ENCODE results near the gene BBS4.
"Not testable (repeated sequence)": the region's sequence is repeated elsewhere in the genome, so short reads cannot be mapped to it uniquely, and the experiment has no call there.

Gene BBS4, protein sequence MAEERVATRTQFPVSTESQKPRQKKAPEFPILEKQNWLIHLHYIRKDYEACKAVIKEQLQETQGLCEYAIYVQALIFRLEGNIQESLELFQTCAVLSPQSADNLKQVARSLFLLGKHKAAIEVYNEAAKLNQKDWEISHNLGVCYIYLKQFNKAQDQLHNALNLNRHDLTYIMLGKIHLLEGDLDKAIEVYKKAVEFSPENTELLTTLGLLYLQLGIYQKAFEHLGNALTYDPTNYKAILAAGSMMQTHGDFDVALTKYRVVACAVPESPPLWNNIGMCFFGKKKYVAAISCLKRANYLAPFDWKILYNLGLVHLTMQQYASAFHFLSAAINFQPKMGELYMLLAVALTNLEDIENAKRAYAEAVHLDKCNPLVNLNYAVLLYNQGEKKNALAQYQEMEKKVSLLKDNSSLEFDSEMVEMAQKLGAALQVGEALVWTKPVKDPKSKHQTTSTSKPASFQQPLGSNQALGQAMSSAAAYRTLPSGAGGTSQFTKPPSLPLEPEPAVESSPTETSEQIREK

DNA sequence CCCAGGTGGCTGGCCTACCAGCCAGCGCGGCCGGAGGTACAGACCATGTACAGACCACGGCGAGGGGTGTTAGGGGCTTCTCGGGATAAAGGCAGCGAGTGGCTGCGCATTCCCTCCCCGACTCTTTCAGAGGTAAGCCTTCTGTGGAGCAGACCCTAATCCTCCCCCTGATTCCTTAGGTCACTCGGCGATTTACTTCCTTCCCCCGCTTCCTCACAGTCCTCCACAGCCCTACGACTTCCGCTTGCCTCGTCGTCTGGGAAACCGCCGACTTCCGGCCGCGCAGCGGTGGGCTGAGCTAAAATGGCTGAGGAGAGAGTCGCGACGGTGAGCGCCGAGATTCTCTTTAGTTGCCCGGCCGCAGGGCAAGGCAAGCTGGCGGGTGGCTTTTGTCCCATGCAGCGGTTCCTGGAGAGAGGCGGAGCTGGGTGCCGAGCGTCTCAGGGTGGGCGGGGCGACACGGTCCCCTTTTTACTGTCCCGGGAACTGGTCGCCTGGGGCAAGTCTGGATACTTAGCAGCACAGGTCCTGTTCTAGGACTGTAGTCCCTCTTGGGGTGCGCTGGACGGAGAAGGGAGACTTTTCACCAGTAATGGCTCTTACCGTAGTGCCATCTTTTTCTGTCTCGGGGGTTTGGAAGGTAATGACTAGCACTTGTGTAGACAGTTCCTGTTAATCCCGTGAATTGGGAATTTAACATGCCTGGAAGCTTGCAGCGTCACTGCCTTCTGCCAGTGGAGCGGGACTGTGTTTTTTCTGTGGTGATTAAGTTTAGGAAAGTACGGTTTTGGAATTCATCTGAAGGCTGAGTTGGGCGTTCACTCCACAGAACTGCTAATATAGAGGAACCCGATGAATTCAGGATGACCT, at the start of gene BBS4, which contains the start of gene HIGD2B:
TSS of gene BBS4 (plus strand) at position 283 of the 870 bp plus-strand sequence. CDS start at position 304, 21 bp downstream.
TSS of gene HIGD2B (minus strand) at position 258 of the 870 bp plus-strand sequence. CDS start 9,808 bp downstream, outside the sequence.
- DNase-seq (ENCODE audit: low spot score) = peak; percentile 94

GRCh38 chr15:72636519-72637282, 49.3 kb upstream of the BBS4 start:
- DNase-seq (ENCODE audit: low spot score) = peak; percentile 81

- DNase-seq (ENCODE audit: low spot score) = not testable (repeated sequence)
Measured at GRCh38 chr15:72639759-72640483, 46.1 kb upstream of the BBS4 start.

GRCh38 chr15:72642271-72642670, 43.7 kb upstream of the BBS4 start:
- not testable (repeated sequence) for DNase-seq (ENCODE audit: low spot score)

GRCh38 chr15:72648631-72649253, 37.3 kb upstream of the BBS4 start:
- DNase-seq (ENCODE audit: low spot score) = not testable (repeated sequence)

DNA sequence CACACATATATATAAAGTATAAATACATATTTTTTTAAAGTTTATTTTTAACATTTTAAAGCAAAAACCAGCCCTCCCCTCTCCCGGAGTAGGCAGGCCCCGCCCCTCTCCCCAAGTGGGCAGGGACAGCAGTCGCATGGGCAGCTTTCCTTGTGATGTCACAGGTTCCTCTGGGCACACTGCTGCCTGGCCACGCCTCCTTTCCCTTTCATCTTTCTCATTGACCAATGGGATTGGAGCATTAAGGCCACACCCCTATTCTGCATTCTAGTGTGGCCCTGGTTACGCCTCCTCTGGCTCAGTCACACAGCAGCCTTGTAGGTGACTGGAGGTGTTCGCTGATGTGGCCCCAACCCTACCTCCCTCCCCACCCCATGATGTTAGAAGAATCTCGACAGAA, 31.6 kb upstream of the BBS4 start, which contains the start of gene GOLGA6B:
TSS of gene GOLGA6B (plus strand) at position 301 of the 400 bp plus-strand sequence. CDS start at position 342, 41 bp downstream.
- DNase-seq (ENCODE audit: low spot score) = not testable (repeated sequence)

- not testable (repeated sequence) for DNase-seq (ENCODE audit: low spot score)
Measured at GRCh38 chr15:72656014-72656413, 30.0 kb upstream of the BBS4 start.

DNA sequence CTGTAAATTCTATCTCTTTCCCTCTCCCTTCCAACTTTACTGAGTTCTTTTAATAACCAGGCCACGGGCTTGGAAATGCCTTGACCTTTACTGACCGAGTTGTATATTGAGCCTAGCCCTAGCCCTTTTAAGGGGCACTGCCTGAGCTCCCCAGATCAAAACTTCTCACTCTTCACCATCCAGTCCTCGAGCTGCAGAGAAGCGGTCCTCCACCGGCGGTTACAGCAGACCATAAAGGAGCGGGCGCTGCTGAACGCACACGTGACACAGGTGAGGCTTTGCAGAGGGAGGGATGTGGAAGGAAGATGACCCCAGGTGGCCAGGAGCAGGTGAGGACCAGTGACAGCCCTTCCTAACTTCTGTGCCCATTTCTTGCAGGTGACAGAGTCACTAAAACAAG, 24.9 kb upstream of the BBS4 start:
- not testable (repeated sequence) for DNase-seq (ENCODE audit: low spot score)

DNA sequence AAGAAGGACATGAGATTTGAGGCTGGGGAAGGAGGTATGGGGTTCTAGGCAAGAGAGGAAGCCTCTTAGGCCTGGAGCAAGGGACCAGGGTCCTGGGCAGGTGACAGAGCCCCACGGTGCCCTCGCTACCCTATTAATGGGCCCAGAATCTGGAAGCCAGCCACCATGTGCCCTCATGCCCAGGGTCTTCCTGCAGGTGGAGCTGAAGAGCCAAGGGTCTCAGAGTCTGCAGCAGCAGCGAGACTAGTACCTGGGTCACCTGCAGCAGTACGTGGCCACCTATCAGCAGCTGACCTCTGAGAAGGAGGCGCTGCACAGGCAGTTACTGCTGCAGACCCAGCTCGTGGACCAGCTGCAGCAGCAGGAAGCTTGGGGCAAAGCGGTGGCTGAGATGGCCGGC, 22.1 kb upstream of the BBS4 start:
- DNase-seq (ENCODE audit: low spot score) = not testable (repeated sequence)

GRCh38 chr15:72665706-72666105, 20.3 kb upstream of the BBS4 start:
- DNase-seq (ENCODE audit: low spot score) = not testable (repeated sequence)

- DNase-seq (ENCODE audit: low spot score) = not testable (repeated sequence)
Measured at GRCh38 chr15:72669803-72670202, 16.2 kb upstream of the BBS4 start.

DNA sequence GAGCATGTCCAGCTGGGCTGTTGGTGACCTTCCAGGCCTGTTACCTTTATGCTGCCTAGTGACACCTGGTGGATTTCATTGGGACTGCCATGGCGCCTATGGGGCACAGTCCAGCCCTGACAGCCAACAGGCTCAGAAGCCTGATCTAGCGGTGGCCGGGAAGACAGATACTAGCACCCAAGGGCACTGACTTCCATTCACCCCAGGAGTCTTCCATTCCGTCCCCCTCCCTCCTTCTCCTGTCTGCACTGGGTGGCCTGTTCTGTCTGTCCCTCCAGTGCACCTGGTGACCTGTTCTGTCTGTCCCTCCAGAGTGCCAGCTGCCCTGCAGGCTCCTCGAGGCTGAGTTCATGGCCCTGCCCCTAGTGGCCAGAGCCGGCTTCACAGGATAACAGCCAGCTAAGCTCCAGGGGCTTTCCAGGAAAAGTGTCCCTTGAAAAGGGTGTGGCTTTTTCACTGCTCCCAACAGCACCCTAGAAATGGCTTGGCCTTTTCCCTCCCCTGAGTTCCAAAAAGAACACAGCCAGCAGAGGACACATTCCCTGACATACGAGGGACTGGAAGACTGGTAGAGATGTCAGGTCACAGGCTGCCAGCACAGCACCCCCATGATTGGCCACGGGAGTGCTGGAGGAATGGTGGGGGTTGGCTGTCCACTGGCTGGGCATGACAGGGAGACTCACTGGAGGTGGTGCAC, 15.2 kb upstream of the BBS4 start:
- DNase-seq (ENCODE audit: low spot score) = peak; percentile 78

DNA sequence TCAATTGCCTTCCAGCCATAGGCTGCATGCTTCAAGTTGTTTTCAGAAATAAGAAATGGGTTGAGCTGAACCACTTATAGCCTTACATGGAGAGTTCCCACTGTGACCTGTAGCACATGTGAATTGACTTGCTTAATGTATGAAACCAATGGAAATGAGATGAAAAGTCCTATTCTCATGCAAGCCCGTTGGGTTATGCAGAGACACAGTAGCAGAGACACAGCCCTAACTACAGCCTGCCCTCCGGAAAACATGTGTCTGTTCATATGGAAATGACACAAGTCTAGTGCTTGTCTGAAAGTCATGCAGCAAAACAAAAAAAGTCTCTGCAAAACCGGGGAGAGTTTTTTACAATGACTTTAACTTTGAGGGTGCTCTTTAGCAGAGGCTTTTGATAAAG, 14.5 kb upstream of the BBS4 start:
- no peak for DNase-seq (ENCODE audit: low spot score)

DNA sequence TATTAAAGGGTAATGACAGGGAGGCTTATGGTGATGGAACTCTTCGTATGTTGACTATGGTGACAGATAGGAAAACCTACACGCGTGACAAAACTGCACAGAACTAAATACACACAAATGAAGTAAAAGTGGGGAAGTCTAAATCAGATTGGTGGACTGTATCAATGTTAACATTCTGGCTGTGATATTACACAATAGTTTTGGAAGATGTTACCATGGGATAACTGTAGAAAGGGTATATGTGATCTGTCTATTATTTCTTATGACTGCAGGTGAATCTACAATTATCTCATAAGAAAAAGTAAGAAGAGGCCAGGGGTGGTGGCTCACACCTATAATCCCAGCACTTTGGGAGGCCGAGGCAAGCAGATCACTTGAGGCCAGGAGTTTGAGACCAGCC, 9.2 kb upstream of the BBS4 start:
- no peak for DNase-seq (ENCODE audit: low spot score)

GRCh38 chr15:72680931-72681330, 5.1 kb upstream of the BBS4 start:
- DNase-seq (ENCODE audit: low spot score) = no peak

- DNase-seq (ENCODE audit: low spot score) = no peak
Measured at GRCh38 chr15:72682772-72683171, 3.2 kb upstream of the BBS4 start.

DNA sequence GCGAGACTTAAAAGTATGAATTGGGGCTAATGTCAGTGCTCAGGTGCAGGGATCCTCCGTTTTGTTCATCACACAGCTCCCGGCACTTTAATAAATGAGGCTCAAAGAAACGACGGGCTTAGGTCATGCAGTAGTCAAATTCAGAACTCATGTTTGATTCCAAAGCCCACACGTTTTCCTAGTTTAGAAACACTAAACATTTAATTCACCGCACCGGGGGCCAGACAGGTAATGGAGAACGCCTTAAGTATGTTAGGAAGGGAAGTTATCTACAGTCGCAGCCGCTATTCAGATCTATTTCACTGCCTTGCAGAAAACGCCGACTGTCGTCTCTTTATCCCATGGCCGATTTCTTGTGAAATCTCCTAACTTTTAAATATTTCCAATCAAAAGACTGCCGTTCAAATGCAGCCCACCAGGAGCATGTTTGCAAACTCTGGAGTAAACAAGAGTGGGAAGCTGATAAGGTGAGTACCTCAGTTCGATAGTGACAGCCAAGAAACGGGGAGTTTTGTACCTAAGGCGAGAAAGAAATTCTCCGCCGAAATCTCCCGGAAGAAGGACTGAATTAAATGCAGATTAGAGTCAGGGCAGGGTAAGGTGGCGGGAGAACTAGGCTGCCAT, 594 bp upstream of the BBS4 start:
- DNase-seq (ENCODE audit: low spot score) = no peak

DNA sequence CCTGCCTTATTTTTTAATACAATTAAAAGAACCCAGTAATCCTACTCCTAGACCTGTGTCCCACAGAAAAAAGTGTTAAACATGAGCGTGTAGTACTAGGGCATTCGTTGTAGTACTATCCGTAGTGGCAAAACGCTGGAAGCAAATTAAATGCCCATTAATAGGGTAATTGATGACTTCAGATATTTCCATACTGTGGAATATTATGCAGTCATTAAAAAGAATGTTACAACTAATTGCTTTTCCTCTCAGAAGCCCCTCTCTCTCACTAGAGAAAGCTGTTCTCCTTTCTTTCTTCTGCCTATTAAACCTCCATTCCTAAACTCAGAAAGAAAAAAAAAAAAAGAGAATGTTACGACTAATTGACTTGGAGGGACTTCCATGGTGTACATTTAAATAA, 2.7 kb downstream of the BBS4 start:
- no peak for DNase-seq (ENCODE audit: low spot score)

GRCh38 chr15:72690938-72691337, 4.9 kb downstream of the BBS4 start:
- DNase-seq (ENCODE audit: low spot score) = no peak
